Endodermal cell (in vitro differentiated cells): ENCODE data around the gene ZSWIM6. TPM values are rescaled to one million over a fixed set of nuclear protein-coding genes. Genes with fewer than 3 reads are reported as not detected.
A peak's percentile ranks its signal among the peaks of the same experiment; 100 is the strongest.

Experiments
- DNase-seq: peaks from one replicate; pipeline ENCODE4 v3.0.0-alpha.2; 2017
- H3K27ac ChIP-seq: 2 replicates; pipeline ENCODE4 v1.5.1; 2013; ENCODE audit warnings: mild to moderate bottlenecking, low read depth, low read length, moderate library complexity
- H3K27me3 ChIP-seq: 2 replicates; pipeline ENCODE4 v1.6.1; 2013; ENCODE audit warnings: mild to moderate bottlenecking, low read length, moderate library complexity; ENCODE audit not compliant: insufficient read depth, control insufficient read depth, poor library complexity, severe bottlenecking
- H3K36me3 ChIP-seq: 2 replicates; pipeline ENCODE4 v1.7.0; 2013; ENCODE audit warnings: mild to moderate bottlenecking, low read length, moderate library complexity; ENCODE audit not compliant: control insufficient read depth, insufficient read depth
- H3K4me1 ChIP-seq: one replicate; pipeline ENCODE4 v1.7.0; 2013; ENCODE audit warnings: low read length; ENCODE audit not compliant: control insufficient read depth, insufficient read depth
- H3K4me3 ChIP-seq: 2 replicates; pipeline ENCODE4 v1.5.1; 2013; ENCODE audit warnings: mild to moderate bottlenecking, low read length, moderate library complexity
- H3K9ac ChIP-seq: 2 replicates; pipeline ENCODE4 v1.6.1; 2013; ENCODE audit warnings: mild to moderate bottlenecking, low read length, moderate library complexity; ENCODE audit not compliant: poor library complexity, severe bottlenecking; ENCODE audit errors: extremely low read depth
- H3K9me3 ChIP-seq: 2 replicates; pipeline ENCODE4 v1.6.1; 2013; ENCODE audit warnings: mild to moderate bottlenecking, low read length, moderate library complexity; ENCODE audit not compliant: control insufficient read depth
- H3K27ac Mint-ChIP-seq: 2 replicates; pipeline ENCODE4 v1.8.0; 2020; ENCODE audit warnings: mixed read lengths
- H3K27me3 Mint-ChIP-seq: 2 replicates; pipeline ENCODE4 v1.8.0; 2021; ENCODE audit warnings: mild to moderate bottlenecking, mixed read lengths; ENCODE audit not compliant: insufficient read depth
- H3K36me3 Mint-ChIP-seq: 2 replicates; pipeline ENCODE4 v1.8.0; 2020; ENCODE audit warnings: low read depth, mixed read lengths
- H3K4me1 Mint-ChIP-seq: 2 replicates; pipeline ENCODE4 v1.8.0; 2020; ENCODE audit warnings: mixed read lengths
- H3K4me3 Mint-ChIP-seq: 2 replicates; pipeline ENCODE4 v1.8.0; 2020; ENCODE audit warnings: mild to moderate bottlenecking, moderate library complexity, mixed read lengths
- H3K9me3 Mint-ChIP-seq: 2 replicates; pipeline ENCODE4 v1.8.0; 2020; ENCODE audit warnings: mild to moderate bottlenecking, mixed read lengths
- CTCF ChIP-seq: fragments of 200-600 bp; sonication (generic); conservative IDR thresholded peaks from 2 replicates; pipeline ENCODE4 v1.5.0; 2021; ENCODE audit warnings: antibody characterized with exemption, mild to moderate bottlenecking
- WGBS, 2 experiments: methylation state at CpG; one replicate each; pipeline versions ENCODE4 v1.1.5 to v1.1.7; 2013; ENCODE audit warnings: missing lambda C conversion rate in 2 of 2, mixed read lengths in 1 of 2; ENCODE audit not compliant: insufficient coverage in 1 of 2, insufficient read length in 1 of 2; 5-methylcytosine and 5-hydroxymethylcytosine counted together
- total RNA-seq, 2 donors: library from RNA; stranded (reverse); fragmentation: NEBNext Ultra II Directional in 1 of 2; extraction: Animal tissue kit (Norgen Biotek cat#: 25700) in 1 of 2; gene quantifications; 2 replicates in 1 of 2; 3 replicates in 1 of 2; pipeline ENCODE4 v1.2.1, GENCODE V29; 2021

The ZSWIM6 gene
- total RNA-seq, 2 donors from 2014 or later: 18.1 to 18.8 TPM

GRCh38 chr5:61399679-61400078 lies 67.6 kb downstream of the ZSWIM6 start:
- no peak overlapping the region for H3K9ac ChIP-seq
- H3K4me1 ChIP-seq: no peaks in the 10 kb centered on the region
- WGBS, 2 experiments: 89 to 100% methylated on average over 2 to 5 of the region's 5 CpGs
- TF ChIP-seq CTCF: no peak
- peaks cover 20% of the 10 kb centered on the region for H3K4me1 Mint-ChIP-seq
- no peaks in the 10 kb centered on the region for H3K36me3 Mint-ChIP-seq
- H3K9me3 Mint-ChIP-seq: peaks cover 7% of the 10 kb centered on the region
- H3K4me3 Mint-ChIP-seq: no peak overlapping the region
- H3K9me3 ChIP-seq: peaks cover 7% of the 10 kb centered on the region
- no peak overlapping the region for H3K4me3 ChIP-seq
- H3K36me3 ChIP-seq: no peaks in the 10 kb centered on the region
- H3K27me3 ChIP-seq: no peaks in the 10 kb centered on the region
- no peak for DNase-seq
- no peak overlapping the region for H3K27ac Mint-ChIP-seq
- no peaks in the 10 kb centered on the region for H3K27me3 Mint-ChIP-seq
- no peak overlapping the region for H3K27ac ChIP-seq

GRCh38 chr5:61401726-61402125 lies 69.7 kb downstream of the ZSWIM6 start:
- peak overlapping the region; percentile 7 for H3K27ac Mint-ChIP-seq
- no peaks in the 10 kb centered on the region for H3K36me3 Mint-ChIP-seq
- Histone ChIP-seq H3K4me1 (no peaks in the 10 kb centered on the region), H3K27ac (no peak overlapping the region), H3K27me3 (no peaks in the 10 kb centered on the region), H3K36me3 (no peaks in the 10 kb centered on the region), H3K4me3 (no peak overlapping the region), H3K9me3 (peaks cover 7% of the 10 kb centered on the region), H3K9ac (no peak overlapping the region)
- DNase-seq: no peak
- H3K9me3 Mint-ChIP-seq: peaks cover 5% of the 10 kb centered on the region
- TF ChIP-seq CTCF: no peak
- H3K27me3 Mint-ChIP-seq: no peaks in the 10 kb centered on the region
- H3K4me1 Mint-ChIP-seq: peaks cover 20% of the 10 kb centered on the region
- H3K4me3 Mint-ChIP-seq: no peak overlapping the region

GRCh38 chr5:61402244-61402823 lies 70.3 kb downstream of the ZSWIM6 start:
- H3K27me3 Mint-ChIP-seq: no peaks in the 10 kb centered on the region
- H3K4me3 Mint-ChIP-seq: no peak overlapping the region
- peaks cover 5% of the 10 kb centered on the region for H3K9me3 Mint-ChIP-seq
- H3K4me1 Mint-ChIP-seq: peaks cover 20% of the 10 kb centered on the region
- no peak overlapping the region for H3K9ac ChIP-seq
- no peak overlapping the region for H3K27ac ChIP-seq
- no peak for TF ChIP-seq CTCF
- DNase-seq: no peak
- no peaks in the 10 kb centered on the region for H3K36me3 ChIP-seq
- peak overlapping the region; percentile 7 for H3K27ac Mint-ChIP-seq
- H3K4me1 ChIP-seq: no peaks in the 10 kb centered on the region
- H3K36me3 Mint-ChIP-seq: no peaks in the 10 kb centered on the region
- H3K9me3 ChIP-seq: peaks cover 7% of the 10 kb centered on the region
- no peaks in the 10 kb centered on the region for H3K27me3 ChIP-seq
- no peak overlapping the region for H3K4me3 ChIP-seq
